ENCODE measurements around the gene ZFP36.

The ZFP36 gene

GRCh38 chr19:39419003-39419402 is 12.4 kb downstream of the ZFP36 start:
- Histone ChIP-seq H3K4me1 (ENCODE audit: control insufficient read depth, low read length) (peaks cover 8% of the 10 kb centered on the region), H3K9me3 (ENCODE audit: control insufficient read depth, insufficient read depth, low read length) (no peaks in the 10 kb centered on the region), H3K4me2 (ENCODE audit: low read length) (no peak overlapping the region), H3K79me2 (ENCODE audit: control insufficient read depth, low read length) (peaks cover 4% of the 10 kb centered on the region), H3K36me3 (ENCODE audit: control insufficient read depth, low read length) (peaks cover 9% of the 10 kb centered on the region), H3K27ac (ENCODE audit: low read depth, low read length) (no peak overlapping the region), H3K4me3 (ENCODE audit: low read length) (no peak overlapping the region), H4K20me1 (ENCODE audit: control insufficient read depth, insufficient read depth, low read depth, low read length) (peaks cover 2% of the 10 kb centered on the region; the same call in 1 of the 2 replicates), H3K9me2 (replicated peaks; ENCODE audit: control insufficient read depth, low read length) (no peaks in the 10 kb centered on the region), H3K27me3 (ENCODE audit: control insufficient read depth, low read length) (no peaks in the 10 kb centered on the region), H3F3A (ENCODE audit: control insufficient read depth, insufficient read depth) (0 out of 2 replicates have a peak, but pooled peaks cover under 1% of the 10 kb centered on the region)
- TF ChIP-seq EZH2phosphoT487 (IDR thresholded peaks at IDR 0.05; ENCODE audit: borderline replicate concordance, low read length) (no peak), CTCF (IDR thresholded peaks at IDR 0.05; ENCODE audit: low read depth, low read length, poor library complexity, severe bottlenecking) (no peak)

- Histone ChIP-seq H3K36me3 (ENCODE audit: control insufficient read depth, low read length) (peaks cover 9% of the 10 kb centered on the region), H3K79me2 (ENCODE audit: control insufficient read depth, low read length) (no peaks in the 10 kb centered on the region), H3F3A (ENCODE audit: control insufficient read depth, insufficient read depth) (no peaks in the 10 kb centered on the region), H3K4me3 (ENCODE audit: low read length) (no peak overlapping the region), H3K27ac (ENCODE audit: low read depth, low read length) (no peak overlapping the region), H4K20me1 (ENCODE audit: control insufficient read depth, insufficient read depth, low read depth, low read length) (no peaks in the 10 kb centered on the region), H3K9me2 (replicated peaks; ENCODE audit: control insufficient read depth, low read length) (no peaks in the 10 kb centered on the region), H3K4me2 (ENCODE audit: low read length) (no peak overlapping the region), H3K9me3 (ENCODE audit: control insufficient read depth, insufficient read depth, low read length) (no peaks in the 10 kb centered on the region), H3K27me3 (ENCODE audit: control insufficient read depth, low read length) (no peaks in the 10 kb centered on the region), H3K4me1 (ENCODE audit: control insufficient read depth, low read length) (no peaks in the 10 kb centered on the region)
- no peak for TF ChIP-seq CTCF (IDR thresholded peaks at IDR 0.05; ENCODE audit: low read depth, low read length, poor library complexity, severe bottlenecking)
- TF ChIP-seq EZH2phosphoT487 (IDR thresholded peaks at IDR 0.05; ENCODE audit: borderline replicate concordance, low read length) = no peak
Observed at GRCh38 chr19:39420769-39421168, 14.1 kb downstream of the ZFP36 start.

- Histone ChIP-seq H3K4me1 (ENCODE audit: control insufficient read depth, low read length) (no peaks in the 10 kb centered on the region), H3K36me3 (ENCODE audit: control insufficient read depth, low read length) (peaks cover 9% of the 10 kb centered on the region), H3K79me2 (ENCODE audit: control insufficient read depth, low read length) (no peaks in the 10 kb centered on the region), H3K9me2 (replicated peaks; ENCODE audit: control insufficient read depth, low read length) (no peaks in the 10 kb centered on the region), H3K9me3 (ENCODE audit: control insufficient read depth, insufficient read depth, low read length) (no peaks in the 10 kb centered on the region), H3K27ac (ENCODE audit: low read depth, low read length) (no peak overlapping the region), H3K27me3 (ENCODE audit: control insufficient read depth, low read length) (no peaks in the 10 kb centered on the region), H3K4me2 (ENCODE audit: low read length) (no peak overlapping the region), H3F3A (ENCODE audit: control insufficient read depth, insufficient read depth) (no peaks in the 10 kb centered on the region), H3K4me3 (ENCODE audit: low read length) (no peak overlapping the region), H4K20me1 (ENCODE audit: control insufficient read depth, insufficient read depth, low read depth, low read length) (no peaks in the 10 kb centered on the region)
- TF ChIP-seq CTCF (IDR thresholded peaks at IDR 0.05; ENCODE audit: low read depth, low read length, poor library complexity, severe bottlenecking) = no peak
- TF ChIP-seq EZH2phosphoT487 (IDR thresholded peaks at IDR 0.05; ENCODE audit: borderline replicate concordance, low read length) = no peak
Observed at GRCh38 chr19:39422020-39422419, 15.4 kb downstream of the ZFP36 start.
